Suprapubic skin (tissue), 4 donors: Measurements from ENCODE around the gene TTC12. TPM values are rescaled to one million over a fixed set of nuclear protein-coding genes. Genes with fewer than 3 reads are reported as not detected.

Experiments
- DNase-seq, 2 donors: peaks; one replicate each; pipeline ENCODE4 v3.0.0-alpha.2; 2019; ENCODE audit warnings: low spot score in 2 of 2
- H3K27ac ChIP-seq: fragments of 200-600 bp; sonication (generic); one replicate; pipeline ENCODE4 v1.5.1; 2019
- H3K27me3 ChIP-seq: fragments of 200-600 bp; sonication (generic); one replicate; pipeline ENCODE4 v1.5.1; 2019
- H3K36me3 ChIP-seq: fragments of 200-600 bp; sonication (generic); one replicate; pipeline ENCODE4 v1.5.1; 2019
- H3K4me1 ChIP-seq: fragments of 200-600 bp; sonication (generic); one replicate; pipeline ENCODE4 v1.5.1; 2019
- H3K4me3 ChIP-seq: fragments of 200-600 bp; sonication (generic); one replicate; pipeline ENCODE4 v1.5.1; 2019; ENCODE audit warnings: mild to moderate bottlenecking
- H3K9me3 ChIP-seq: fragments of 200-600 bp; sonication (generic); one replicate; pipeline ENCODE4 v1.5.1; 2019
- CTCF ChIP-seq, 2 donors: fragments of 200-600 bp in 1 of 2; fragments of 450-650 bp in 1 of 2; sonication (generic) in 1 of 2; IDR thresholded peaks; one replicate each; pipeline ENCODE4 v1.5.1; 2016 to 2019; ENCODE audit warnings: antibody characterized with exemption in 2 of 2, mild to moderate bottlenecking in 1 of 2, moderate library complexity in 1 of 2
- EP300 ChIP-seq: sonication (generic); formaldehyde crosslinking; IDR thresholded peaks from one replicate; pipeline ENCODE4 v1.6.1; 2017; ENCODE audit warnings: antibody characterized with exemption
- POLR2A ChIP-seq, 2 donors: fragments of 450-650 bp; IDR thresholded peaks; one replicate each; pipeline ENCODE4 v1.6.1; 2017; ENCODE audit warnings: antibody characterized with exemption in 2 of 2, mild to moderate bottlenecking in 2 of 2, moderate library complexity in 2 of 2
- POLR2AphosphoS5 ChIP-seq, 3 donors: sonication (generic); formaldehyde crosslinking; IDR thresholded peaks; one replicate each; pipeline ENCODE4 v1.6.1; 2017; ENCODE audit warnings: antibody characterized with exemption in 3 of 3
- WGBS: methylation state at CpG from one replicate; pipeline ENCODE4 v1.1.5; 2018; 5-methylcytosine and 5-hydroxymethylcytosine counted together
- total RNA-seq, 4 donors: library from RNA; depleted of rRNA; stranded (reverse); fragments of >200 nt; gene quantifications; one replicate each; pipeline ENCODE4 v1.1.0, GENCODE V29; 2016

TTC12 gene
- total RNA-seq, 4 donors from 2014 or later, result 9.5 to 67.8 (median 30.3) TPM

DNA sequence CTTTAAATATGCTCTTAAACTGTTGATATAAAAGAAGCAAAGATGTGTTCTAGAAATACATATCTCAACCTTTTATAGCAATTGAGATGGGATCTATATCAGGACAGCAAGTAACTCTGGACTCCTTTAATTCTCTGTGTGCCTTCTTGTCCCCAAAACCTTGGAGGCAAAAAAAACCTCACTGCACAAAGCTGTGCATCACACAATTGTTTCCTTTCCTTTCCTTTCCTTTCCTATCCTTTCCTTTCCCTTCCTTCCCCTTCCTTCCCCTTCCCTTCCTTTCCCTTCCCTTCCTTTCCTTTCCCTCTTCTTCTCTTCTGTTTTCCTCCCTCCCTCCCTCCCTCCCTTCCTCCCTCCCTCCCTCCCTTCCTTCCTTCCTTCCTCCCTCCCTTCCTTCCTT, 9.5 kb upstream of the TTC12 start:
- Histone ChIP-seq H3K27ac (no peak overlapping the region), H3K27me3 (no peaks in the 10 kb centered on the region), H3K36me3 (no peaks in the 10 kb centered on the region), H3K4me1 (no peaks in the 10 kb centered on the region), H3K4me3 (no peak overlapping the region), H3K9me3 (no peaks in the 10 kb centered on the region)
- DNase-seq, result no peak
- no peak for TF ChIP-seq POLR2AphosphoS5 (IDR thresholded peaks at IDR 0.05)
- TF ChIP-seq POLR2A (IDR thresholded peaks at IDR 0.05), result no peak

GRCh38 chr11:113305440-113306336, 8.7 kb upstream of the TTC12 start:
- H3K27me3 ChIP-seq, result no peaks in the 10 kb centered on the region
- no peak for TF ChIP-seq EP300
- TF ChIP-seq POLR2A (IDR thresholded peaks at IDR 0.05), result no peak
- peak; percentile 84 to 92 for TF ChIP-seq CTCF (IDR thresholded peaks at IDR 0.05)
- TF ChIP-seq POLR2AphosphoS5 (IDR thresholded peaks at IDR 0.05), result no peak
- H3K9me3 ChIP-seq, result no peaks in the 10 kb centered on the region
- H3K4me1 ChIP-seq, result no peaks in the 10 kb centered on the region
- H3K4me3 ChIP-seq, result no peak overlapping the region
- DNase-seq, result peak; percentile 70 to 84
- no peak overlapping the region for H3K27ac ChIP-seq
- no peaks in the 10 kb centered on the region for H3K36me3 ChIP-seq
- 48% methylated on average over 11 of the region's 12 CpGs for whole genome bisulfite sequencing

GRCh38 chr11:113308601-113309000, 5.8 kb upstream of the TTC12 start:
- H3K27ac ChIP-seq, result no peak overlapping the region
- 37% methylated on average over 2 of the region's 2 CpGs for WGBS
- H3K27me3 ChIP-seq, result no peaks in the 10 kb centered on the region
- H3K4me1 ChIP-seq, result peaks cover 2% of the 10 kb centered on the region
- no peaks in the 10 kb centered on the region for H3K36me3 ChIP-seq
- DNase-seq, result no peak
- H3K9me3 ChIP-seq, result no peaks in the 10 kb centered on the region
- TF ChIP-seq EP300, result no peak
- no peak for TF ChIP-seq POLR2AphosphoS5 (IDR thresholded peaks at IDR 0.05)
- TF ChIP-seq CTCF (IDR thresholded peaks at IDR 0.05), result no peak
- TF ChIP-seq POLR2A (IDR thresholded peaks at IDR 0.05), result no peak
- no peak overlapping the region for H3K4me3 ChIP-seq

DNA sequence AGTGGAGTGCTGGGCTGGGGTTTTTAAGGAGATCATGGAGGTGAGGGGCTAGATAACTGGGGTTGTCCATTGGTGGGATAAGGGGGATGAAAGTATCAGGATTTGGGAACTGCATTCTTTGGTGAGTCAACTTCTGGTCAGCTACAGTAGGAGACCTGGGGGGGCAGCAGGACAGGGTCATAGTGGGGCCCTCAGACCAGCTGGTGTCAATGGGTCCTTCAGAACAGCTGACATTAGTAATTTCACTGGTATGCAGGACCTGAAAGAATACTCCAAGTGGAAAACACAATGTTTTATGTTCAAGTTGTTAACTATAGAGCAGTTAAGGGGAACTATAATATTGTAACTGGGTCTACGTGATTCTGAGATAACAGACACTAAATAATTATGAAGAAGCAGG, 2.8 kb upstream of the TTC12 start:
- TF ChIP-seq POLR2A (IDR thresholded peaks at IDR 0.05) (no peak), POLR2AphosphoS5 (IDR thresholded peaks at IDR 0.05) (no peak), CTCF (IDR thresholded peaks at IDR 0.05) (no peak)
- WGBS, result 75% methylated on average over 1 of the region's 1 CpG
- Histone ChIP-seq H3K4me3 (no peak overlapping the region), H3K27ac (no peak overlapping the region), H3K4me1 (peaks cover 22% of the 10 kb centered on the region), H3K9me3 (no peaks in the 10 kb centered on the region), H3K27me3 (no peaks in the 10 kb centered on the region), H3K36me3 (no peaks in the 10 kb centered on the region)
- no peak for DNase-seq

DNA sequence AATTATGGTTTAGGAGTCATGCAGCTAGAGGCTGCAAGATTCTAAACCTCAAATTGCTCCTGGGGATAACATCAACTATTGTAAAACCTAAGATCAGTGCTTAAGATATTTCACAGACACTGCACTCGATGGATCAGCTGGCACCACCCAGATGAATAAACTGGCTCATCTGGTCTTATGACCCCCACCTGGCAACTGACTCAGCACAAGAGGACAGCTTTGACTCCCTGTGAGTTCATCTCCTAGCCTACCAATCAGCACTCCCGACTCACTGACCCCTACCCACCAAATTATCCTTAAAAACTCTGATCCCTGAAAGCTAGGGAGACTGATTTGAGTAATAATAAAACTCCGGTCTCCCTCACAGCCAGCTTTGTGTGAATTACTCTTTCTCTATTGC, 782 bp upstream of the TTC12 start:
- H3K27ac ChIP-seq, result no peak overlapping the region
- no peak for DNase-seq
- H3K4me1 ChIP-seq, result peaks cover 31% of the 10 kb centered on the region
- WGBS, result 74% methylated on average over 3 of the region's 3 CpGs
- H3K27me3 ChIP-seq, result no peaks in the 10 kb centered on the region
- peak overlapping the region; percentile 72 for H3K4me3 ChIP-seq
- peaks cover 9% of the 10 kb centered on the region for H3K36me3 ChIP-seq
- TF ChIP-seq CTCF (IDR thresholded peaks at IDR 0.05), result no peak
- TF ChIP-seq EP300, result no peak
- TF ChIP-seq POLR2A (IDR thresholded peaks at IDR 0.05), result no peak
- TF ChIP-seq POLR2AphosphoS5 (IDR thresholded peaks at IDR 0.05), result no peak
- H3K9me3 ChIP-seq, result no peaks in the 10 kb centered on the region
